Pancreas (tissue), 10 donors: ENCODE measurements around the gene F2RL2. TPM values are rescaled to one million over a fixed set of nuclear protein-coding genes. Genes with fewer than 3 reads are reported as not detected.

Experiments used
- ATAC-seq, 4 donors: fragments of 200-7000 bp; cut with Tn5 transposase; one replicate each; pipeline versions ENCODE4 v1.8.0 to v1.9.1; 2020; ENCODE audit warnings: mild to moderate bottlenecking in 4 of 4, moderate library complexity in 4 of 4
- DNase-seq, 6 donors: peaks; one replicate each; pipeline ENCODE4 v3.0.0-alpha.2; 2020
- FAIRE-seq: peaks from 2 replicates; lab custom pipeline; 2012; peaks lifted over from hg19 to GRCh38; lab: Jason Lieb, UNC
- H3K27ac ChIP-seq, 4 donors: fragments of 200-600 bp; sonication (generic); 1 replicate in 3 of 4; 2 replicates in 1 of 4; pipeline versions ENCODE4 v1.5.0 to v1.8.0; 2020
- H3K27me3 ChIP-seq, 4 donors: fragments of 200-600 bp; one replicate each; pipeline ENCODE4 v1.8.0; 2021
- H3K36me3 ChIP-seq, 3 donors: fragments of 200-600 bp; sonication (generic) in 1 of 3; one replicate each; pipeline versions ENCODE4 v1.5.0 to v1.8.0; 2020 to 2021
- H3K4me1 ChIP-seq, 3 donors: fragments of 200-600 bp; one replicate each; pipeline ENCODE4 v1.8.0; 2021
- H3K4me3 ChIP-seq, 4 donors: fragments of 200-600 bp; sonication (generic) in 2 of 4; one replicate each; pipeline versions ENCODE4 v1.5.0 to v1.8.0; 2020 to 2021
- H3K9me3 ChIP-seq, 4 donors: fragments of 200-600 bp; one replicate each; pipeline ENCODE4 v1.8.0; 2021
- WGBS, 2 donors: extraction: QIAGEN DNeasy Blood & Tissue Kit; methylation state at CpG; one replicate each; pipeline ENCODE4 v1.1.7; 2013; 5-methylcytosine and 5-hydroxymethylcytosine counted together
- intact Hi-C, 3 donors: fragments of 100-400 bp; cut with DNase I; formaldehyde crosslinking; loops; one replicate each; pipeline versions ENCODE4 v1.11.1 to v1.14.2; 2022
- polyA plus RNA-seq, 2 donors: library from polyadenylated mRNA; stranded (reverse); fragments of 200-250 nt; gene quantifications; one replicate each; pipeline ENCODE4 v1.2.3, GENCODE V29; 2013
- total RNA-seq, 6 donors: library from RNA; stranded (reverse); fragmentation: NEBNext Ultra II Directional in 4 of 6; extraction: Animal tissue kit (Norgen Biotek cat#: 25700) in 4 of 6; gene quantifications; one replicate each; pipeline versions ENCODE4 v1.2.1 to v1.2.4, GENCODE V29; 2021 to 2023
- TF ChIP-seq, protein P1 (sequence below), 4 donors: fragments of 200-600 bp; sonication (generic) in 3 of 4; IDR thresholded peaks; one replicate each; pipeline versions ENCODE4 v1.5.0 to v1.8.0; 2021; ENCODE audit warnings: antibody characterized with exemption in 4 of 4
- donor health status: healthy with polysubstance abuse.
- donor health status: DM: no; HTN: no; CAD: no; lungs with moderate emphysema.
- donor health status: DM: no; HTN: no; CAD: no.
- donor health status: control.
- donor health status: control.
- donor health status: Bipolar disorder and iron deficiency.
- donor health status: DM: yes; HTN: yes; CAD: no.
- donor health status: DM: no; HTN: no; CAD: no.
- donor health status: DM: no; HTN: no; CAD: no.
- donor health status: DM: yes; HTN: yes; CAD: no.

The F2RL2 gene
- total and polyA plus RNA-seq, 8 donors, result 0.04 to 2.2 (median 0.22) TPM

DNA sequence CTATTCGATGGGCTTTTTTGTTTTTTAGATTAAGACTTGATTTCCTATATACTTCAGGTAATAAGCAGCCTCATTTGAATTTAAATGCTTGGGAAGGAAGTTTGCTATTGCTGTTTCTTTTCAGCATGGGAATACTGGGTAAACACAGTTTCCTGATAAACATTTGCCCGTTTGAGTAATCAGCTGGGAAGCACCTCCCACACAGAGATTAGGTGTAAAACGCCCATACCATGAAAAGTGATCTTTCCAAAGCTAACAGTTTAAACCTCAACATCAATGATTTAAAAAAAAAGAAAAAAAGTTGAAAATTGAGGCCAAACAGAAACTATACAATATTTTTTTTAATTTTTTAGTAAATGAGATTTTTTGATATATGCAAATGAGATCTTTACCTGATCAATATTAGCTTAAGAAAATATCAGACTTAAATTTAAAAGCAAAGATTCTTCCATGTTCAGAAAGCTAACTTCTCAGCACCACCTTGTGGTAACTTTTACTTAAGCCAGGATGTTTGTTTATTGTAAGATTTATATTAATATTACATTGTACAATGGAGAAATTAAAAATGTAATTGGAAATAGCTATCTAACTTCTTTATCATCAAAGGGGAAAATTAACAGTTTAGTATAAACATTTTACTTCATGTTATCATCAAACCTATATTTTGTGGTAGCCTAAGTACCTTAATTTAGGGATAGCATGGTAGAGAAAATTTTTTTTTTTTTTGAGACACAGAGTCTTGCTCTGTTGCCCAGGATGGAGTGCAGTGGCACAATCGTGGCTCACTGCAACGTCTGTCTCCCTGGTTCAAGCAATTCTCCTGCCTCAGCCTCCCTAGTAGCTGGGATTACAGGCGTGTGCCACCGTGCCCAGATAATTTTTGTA lies 39.8 kb downstream of the F2RL2 start:
- TF ChIP-seq, protein P1, sequence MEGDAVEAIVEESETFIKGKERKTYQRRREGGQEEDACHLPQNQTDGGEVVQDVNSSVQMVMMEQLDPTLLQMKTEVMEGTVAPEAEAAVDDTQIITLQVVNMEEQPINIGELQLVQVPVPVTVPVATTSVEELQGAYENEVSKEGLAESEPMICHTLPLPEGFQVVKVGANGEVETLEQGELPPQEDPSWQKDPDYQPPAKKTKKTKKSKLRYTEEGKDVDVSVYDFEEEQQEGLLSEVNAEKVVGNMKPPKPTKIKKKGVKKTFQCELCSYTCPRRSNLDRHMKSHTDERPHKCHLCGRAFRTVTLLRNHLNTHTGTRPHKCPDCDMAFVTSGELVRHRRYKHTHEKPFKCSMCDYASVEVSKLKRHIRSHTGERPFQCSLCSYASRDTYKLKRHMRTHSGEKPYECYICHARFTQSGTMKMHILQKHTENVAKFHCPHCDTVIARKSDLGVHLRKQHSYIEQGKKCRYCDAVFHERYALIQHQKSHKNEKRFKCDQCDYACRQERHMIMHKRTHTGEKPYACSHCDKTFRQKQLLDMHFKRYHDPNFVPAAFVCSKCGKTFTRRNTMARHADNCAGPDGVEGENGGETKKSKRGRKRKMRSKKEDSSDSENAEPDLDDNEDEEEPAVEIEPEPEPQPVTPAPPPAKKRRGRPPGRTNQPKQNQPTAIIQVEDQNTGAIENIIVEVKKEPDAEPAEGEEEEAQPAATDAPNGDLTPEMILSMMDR (IDR thresholded peaks at IDR 0.05), result peak in 2 of 4 donors; percentile 9 to 16
- ATAC-seq (peak; percentile 78 to 84 (median 82)), DNase-seq (no peak), FAIRE-seq (peak; percentile 94)
- WGBS, 2 donors, result 40 to 41% methylated on average over 7 of the region's 7 CpGs
- Histone ChIP-seq H3K27ac (peak overlapping the region in 3 of 4 donors; percentile 35 to 69 (median 67)), H3K27me3 (no peaks in the 10 kb centered on the region), H3K9me3 (no peaks in the 10 kb centered on the region), H3K4me1 (peaks cover 25 to 27% (median 27%) of the 10 kb centered on the region in 3 donors), H3K36me3 (no peaks in the 10 kb centered on the region), H3K4me3 (no peak overlapping the region)
- intact Hi-C loops, result no loop called here

DNA sequence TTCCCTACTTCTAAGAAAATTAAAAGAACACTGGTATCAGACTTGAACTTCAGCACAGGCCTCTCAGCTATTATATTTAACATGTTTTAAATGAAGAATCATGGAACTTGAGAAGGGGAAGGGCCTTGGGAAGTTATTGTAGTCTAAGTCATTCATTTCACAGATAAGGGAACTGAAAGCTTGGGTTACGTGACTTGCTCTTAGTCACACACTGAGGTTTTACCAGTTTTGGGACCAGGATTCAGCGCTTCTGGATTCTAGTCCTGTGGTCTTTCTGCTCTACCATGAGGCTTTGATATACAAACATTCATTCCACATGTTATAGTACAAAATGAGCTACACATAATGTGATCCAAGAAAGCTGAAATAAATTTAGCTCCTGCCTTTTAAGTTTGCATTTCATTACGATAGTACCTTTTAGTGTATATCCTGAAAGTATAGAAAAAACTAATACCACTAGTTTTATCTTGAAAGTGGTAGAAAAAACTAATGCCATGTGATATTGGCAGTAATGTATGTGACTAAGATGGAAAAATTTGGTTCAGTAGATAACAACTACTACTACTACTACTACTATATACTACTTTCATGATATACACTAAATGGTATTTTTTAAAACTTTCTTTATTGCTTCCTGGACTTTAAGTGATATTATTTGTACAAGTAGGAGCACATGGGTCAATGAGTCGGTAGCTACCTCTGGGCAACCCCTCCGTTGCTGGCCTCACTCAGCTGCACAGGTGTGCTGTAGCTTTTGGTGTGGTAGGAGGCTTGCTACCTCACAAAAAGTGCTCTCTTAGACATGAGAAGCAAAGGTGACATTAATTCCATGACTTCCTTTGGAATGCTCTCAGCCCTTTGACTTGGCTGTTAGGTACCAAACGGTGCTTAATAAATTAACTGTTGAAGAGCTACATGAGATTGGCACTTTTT lies 40.7 kb downstream of the F2RL2 start:
- Histone ChIP-seq H3K27me3 (no peaks in the 10 kb centered on the region), H3K27ac (peak overlapping the region in 3 of 4 donors; percentile 35 to 69 (median 67)), H3K4me3 (no peak overlapping the region), H3K36me3 (no peaks in the 10 kb centered on the region), H3K9me3 (no peaks in the 10 kb centered on the region), H3K4me1 (peaks cover 25 to 27% (median 27%) of the 10 kb centered on the region in 3 donors)
- ATAC-seq (peak; percentile 69 to 84 (median 74)), FAIRE-seq (no peak), DNase-seq (no peak)
- intact Hi-C loops, result no loop called here
- WGBS, 2 donors, result 34 to 42% methylated on average over 6 of the region's 6 CpGs
- TF ChIP-seq, protein P1 (IDR thresholded peaks at IDR 0.05), result no peak

DNA sequence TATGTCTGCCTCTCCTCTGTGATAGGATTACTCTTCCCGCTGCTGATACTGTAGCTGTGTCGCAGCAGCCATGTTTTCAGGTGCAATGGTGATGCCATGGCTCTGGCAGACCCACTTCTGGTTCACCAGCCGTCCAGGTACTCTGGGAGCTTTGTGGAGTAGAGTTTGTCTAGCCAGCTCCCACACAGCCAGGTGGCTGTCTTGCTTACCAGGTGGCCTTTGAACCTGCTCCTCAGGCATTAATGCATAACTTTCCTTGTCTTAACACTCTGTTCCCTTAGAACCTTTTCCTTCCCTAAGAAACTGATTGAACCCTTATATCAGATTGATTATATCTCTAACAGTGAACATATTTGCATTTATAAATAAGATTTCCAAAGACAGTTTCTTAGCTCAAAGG lies 42.2 kb downstream of the F2RL2 start:
- Histone ChIP-seq H3K4me3 (no peak overlapping the region), H3K27ac (peak overlapping the region in 2 of 4 donors; percentile 33 to 67), H3K36me3 (no peaks in the 10 kb centered on the region), H3K9me3 (no peaks in the 10 kb centered on the region), H3K27me3 (no peaks in the 10 kb centered on the region), H3K4me1 (peaks cover 25 to 27% (median 27%) of the 10 kb centered on the region in 3 donors)
- FAIRE-seq (no peak), DNase-seq (no peak), ATAC-seq (peak in 2 of 4 donors; percentile 20 to 42)
- intact Hi-C loops, result no loop called here
- TF ChIP-seq, protein P1 (IDR thresholded peaks at IDR 0.05), result no peak
- 75 to 80% methylated on average over 3 of the region's 3 CpGs for WGBS, 2 donors

DNA sequence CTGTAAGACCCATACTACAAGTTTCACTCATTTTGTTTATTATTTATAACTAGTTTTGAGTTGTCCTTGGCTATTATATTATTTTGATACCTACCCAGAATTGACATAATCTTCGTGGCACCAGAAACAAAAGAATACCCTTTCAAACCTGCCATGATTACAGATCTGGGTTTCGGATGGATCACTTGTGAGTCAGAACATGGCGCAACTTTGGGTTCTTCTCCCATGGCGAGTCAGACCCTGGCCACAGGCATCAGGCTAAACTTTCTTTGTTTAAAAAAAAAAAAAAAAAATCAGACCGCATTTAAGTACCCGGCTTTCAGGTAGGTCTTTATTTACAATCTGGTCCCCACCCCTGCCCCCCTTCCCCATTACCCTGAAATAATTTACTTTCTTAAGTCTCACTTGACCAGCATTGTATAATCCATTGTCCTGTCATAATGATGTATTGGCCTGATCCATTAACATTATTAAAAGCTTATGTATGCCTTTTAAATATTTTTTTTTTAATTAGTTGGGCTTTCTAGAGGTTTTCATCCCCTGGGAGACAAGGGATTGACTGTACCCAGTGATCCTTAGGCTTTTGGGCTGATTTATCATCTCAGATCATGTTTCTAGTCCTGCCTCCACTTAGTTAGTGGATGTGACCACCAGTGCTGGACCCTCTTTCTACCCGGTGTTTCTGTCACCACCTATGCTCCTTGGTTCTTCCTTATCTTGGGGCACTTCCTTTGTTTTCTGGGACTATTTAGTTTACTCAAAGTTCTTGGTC lies 43.9 kb downstream of the F2RL2 start:
- no peak overlapping the region for H3K27ac ChIP-seq
- WGBS, 2 donors, result 94 to 97% methylated on average over 7 of the region's 7 CpGs
- H3K9me3 ChIP-seq, result no peaks in the 10 kb centered on the region
- no peak overlapping the region for H3K4me3 ChIP-seq
- TF ChIP-seq, protein P1 (IDR thresholded peaks at IDR 0.05), result no peak
- H3K4me1 ChIP-seq, result peaks cover 25 to 27% (median 27%) of the 10 kb centered on the region in 3 donors
- no peaks in the 10 kb centered on the region for H3K36me3 ChIP-seq
- FAIRE-seq (no peak), DNase-seq (no peak), ATAC-seq (no peak)
- intact Hi-C loops, result no loop called here
- H3K27me3 ChIP-seq, result no peaks in the 10 kb centered on the region
